ENCODE data around the gene GTPBP3.

The GTPBP3 gene

GRCh38 chr19:17328517-17329365 is 8.6 kb upstream of the GTPBP3 start:
- no peak for DNase-seq

GRCh38 chr19:17329366-17330261 is 7.7 kb upstream of the GTPBP3 start:
- DNase-seq, result no peak

- no peak for DNase-seq
These were observed 6.9 kb upstream of the GTPBP3 start for GRCh38 chr19:17330262-17331044.

GRCh38 chr19:17331045-17331558 is 6.3 kb upstream of the GTPBP3 start:
- no peak for DNase-seq

GRCh38 chr19:17332360-17332676 is 5.0 kb upstream of the GTPBP3 start:
- no peak for DNase-seq

GRCh38 chr19:17332677-17333581 is 4.4 kb upstream of the GTPBP3 start:
- no peak for DNase-seq

- DNase-seq, result no peak
These were observed 3.5 kb upstream of the GTPBP3 start for GRCh38 chr19:17333611-17334413.

GRCh38 chr19:17334414-17335409 is 2.6 kb upstream of the GTPBP3 start, which contains the start of gene ANO8:
TSS of gene ANO8 (minus strand) at chr19:17334855. CDS start at chr19:17334670, 185 bp downstream.
- DNase-seq, result peak; percentile 89

- DNase-seq, result no peak
These were observed 1.8 kb upstream of the GTPBP3 start for GRCh38 chr19:17335575-17335974.

GRCh38 chr19:17337675-17338432 is 501 bp downstream of the GTPBP3 start:
- no peak for DNase-seq

GRCh38 chr19:17338433-17339078 is 1.2 kb downstream of the GTPBP3 start:
- DNase-seq, result no peak

- DNase-seq, result no peak
These were observed 1.9 kb downstream of the GTPBP3 start for GRCh38 chr19:17339088-17339741.

- DNase-seq, result no peak
These were observed 3.0 kb downstream of the GTPBP3 start for GRCh38 chr19:17340302-17340870.

GRCh38 chr19:17340871-17341357 is 3.6 kb downstream of the GTPBP3 start:
- DNase-seq, result no peak

GRCh38 chr19:17341386-17341785 is 4.0 kb downstream of the GTPBP3 start:
- DNase-seq, result no peak

GRCh38 chr19:17341845-17342244 is 4.5 kb downstream of the GTPBP3 start:
- DNase-seq, result no peak

GRCh38 chr19:17346109-17346671 is 8.8 kb downstream of the GTPBP3 start:
- DNase-seq, result peak; percentile 44

Data from KG1 (cell line).